Gastrocnemius medialis (tissue), 4 donors: Measurements from ENCODE around the gene MIF.
"Not testable (repeated sequence)": the region's sequence is repeated elsewhere in the genome, so short reads cannot be mapped to it uniquely, and the experiment has no call there.

Experiments used
- POLR2A ChIP-seq, 2 donors: fragments of 450-650 bp; IDR thresholded peaks; one replicate each; pipeline ENCODE4 v1.6.1; 2017; ENCODE audit warnings: antibody characterized with exemption in 2 of 2, mild to moderate bottlenecking in 2 of 2, moderate library complexity in 2 of 2
- TF ChIP-seq, protein P1 (sequence below), 5 experiments: fragments of 450-650 bp in 3 of 5; fragments of 200-600 bp in 2 of 5; sonication (generic) in 2 of 5; IDR thresholded peaks in 4 of 5; conservative IDR thresholded peaks in 1 of 5; 1 replicate in 4 of 5; 2 replicates in 1 of 5; pipeline ENCODE4 v1.5.1; 2016 to 2019; ENCODE audit warnings: antibody characterized with exemption in 5 of 5, mild to moderate bottlenecking in 3 of 5, moderate library complexity in 3 of 5

DNA sequence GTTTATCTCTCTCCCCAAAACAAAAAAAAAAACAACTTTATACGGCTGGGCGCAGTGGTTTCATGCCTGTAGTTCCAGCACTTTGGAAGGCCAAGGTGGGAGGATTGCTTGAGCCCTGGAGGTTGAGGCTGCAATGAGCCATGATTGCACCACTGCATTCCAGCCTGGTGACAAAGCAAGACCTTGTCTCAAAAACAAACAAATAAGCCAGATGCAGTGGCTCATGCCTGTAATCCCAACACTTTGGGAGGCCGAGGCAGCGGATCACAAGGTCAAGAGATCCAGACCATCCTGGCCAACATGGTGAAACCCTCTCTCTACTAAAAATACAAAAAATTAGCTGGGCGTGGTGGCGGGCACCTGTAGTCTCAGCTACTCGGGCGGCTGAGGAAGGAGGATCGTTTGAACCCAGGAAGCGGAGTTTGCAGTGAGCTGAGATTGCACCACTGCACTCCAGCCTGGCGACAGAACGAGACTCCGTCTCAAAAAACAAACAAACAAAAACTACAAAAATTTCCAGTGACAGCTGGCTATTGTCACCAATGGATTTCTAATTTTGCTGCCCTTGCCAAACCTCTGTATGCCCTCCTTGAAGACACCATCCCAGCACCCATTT is 27.5 kb downstream of the MIF start:
- TF ChIP-seq, protein P1, sequence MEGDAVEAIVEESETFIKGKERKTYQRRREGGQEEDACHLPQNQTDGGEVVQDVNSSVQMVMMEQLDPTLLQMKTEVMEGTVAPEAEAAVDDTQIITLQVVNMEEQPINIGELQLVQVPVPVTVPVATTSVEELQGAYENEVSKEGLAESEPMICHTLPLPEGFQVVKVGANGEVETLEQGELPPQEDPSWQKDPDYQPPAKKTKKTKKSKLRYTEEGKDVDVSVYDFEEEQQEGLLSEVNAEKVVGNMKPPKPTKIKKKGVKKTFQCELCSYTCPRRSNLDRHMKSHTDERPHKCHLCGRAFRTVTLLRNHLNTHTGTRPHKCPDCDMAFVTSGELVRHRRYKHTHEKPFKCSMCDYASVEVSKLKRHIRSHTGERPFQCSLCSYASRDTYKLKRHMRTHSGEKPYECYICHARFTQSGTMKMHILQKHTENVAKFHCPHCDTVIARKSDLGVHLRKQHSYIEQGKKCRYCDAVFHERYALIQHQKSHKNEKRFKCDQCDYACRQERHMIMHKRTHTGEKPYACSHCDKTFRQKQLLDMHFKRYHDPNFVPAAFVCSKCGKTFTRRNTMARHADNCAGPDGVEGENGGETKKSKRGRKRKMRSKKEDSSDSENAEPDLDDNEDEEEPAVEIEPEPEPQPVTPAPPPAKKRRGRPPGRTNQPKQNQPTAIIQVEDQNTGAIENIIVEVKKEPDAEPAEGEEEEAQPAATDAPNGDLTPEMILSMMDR (IDR thresholded peaks at IDR 0.05 in 4 of 5, conservative IDR thresholded peaks at IDR 0.05 in 1 of 5), result not testable (repeated sequence)
- TF ChIP-seq POLR2A (IDR thresholded peaks at IDR 0.05), result not testable (repeated sequence)
